Smooth muscle cell (in vitro differentiated cells): Measurements from ENCODE around the gene OXCT1. TPM values are rescaled to one million over a fixed set of nuclear protein-coding genes. Genes with fewer than 3 reads are reported as not detected.

Experiments
- DNase-seq: peaks from one replicate; lab custom pipeline; 2025; ENCODE audit not compliant: unreplicated experiment; lab: John Stamatoyannopoulos, UW
- H2AFZ ChIP-seq: fragments of 200-600 bp; sonication (generic); 2 replicates; pipeline ENCODE4 v1.6.0; 2016; ENCODE audit warnings: antibody characterized with exemption, low read depth, mild to moderate bottlenecking
- H3F3A ChIP-seq: fragments of 200-600 bp; sonication (generic); 2 replicates; pipeline ENCODE4 v1.6.0; 2017; ENCODE audit warnings: antibody characterized with exemption, low read depth
- H3K27ac ChIP-seq: fragments of 200-600 bp; sonication (generic); 2 replicates; pipeline ENCODE4 v1.5.1; 2016; ENCODE audit warnings: low read depth, mild to moderate bottlenecking
- H3K27me3 ChIP-seq: fragments of 200-600 bp; sonication (generic); 2 replicates; pipeline ENCODE4 v1.6.1; 2016; ENCODE audit warnings: low read depth, mild to moderate bottlenecking
- H3K36me3 ChIP-seq: fragments of 200-600 bp; sonication (generic); 2 replicates; pipeline ENCODE4 v1.5.1; 2016; ENCODE audit warnings: low read depth
- H3K4me1 ChIP-seq: fragments of 200-600 bp; sonication (generic); 2 replicates; pipeline ENCODE4 v1.5.1; 2016; ENCODE audit warnings: low read depth
- H3K4me2 ChIP-seq: fragments of 200-600 bp; sonication (generic); 2 replicates; pipeline ENCODE4 v1.6.0; 2016; ENCODE audit warnings: mild to moderate bottlenecking
- H3K4me3 ChIP-seq: fragments of 200-600 bp; sonication (generic); 2 replicates; pipeline ENCODE4 v1.5.1; 2016; ENCODE audit warnings: mild to moderate bottlenecking
- H3K79me2 ChIP-seq: fragments of 200-600 bp; sonication (generic); 2 replicates; pipeline ENCODE4 v1.6.0; 2016; ENCODE audit warnings: low read depth, mild to moderate bottlenecking
- H3K9ac ChIP-seq: fragments of 200-600 bp; sonication (generic); 2 replicates; pipeline ENCODE4 v1.6.0; 2016; ENCODE audit warnings: low read depth
- H3K9me3 ChIP-seq: fragments of 200-600 bp; sonication (generic); replicated peaks from 2 replicates; pipeline ENCODE4 v1.5.1; 2016; ENCODE audit warnings: low read depth
- H4K20me1 ChIP-seq: fragments of 200-600 bp; sonication (generic); 2 replicates; pipeline ENCODE4 v1.6.0; 2016; ENCODE audit warnings: low read depth
- whole genome bisulfite sequencing: methylation state at CpG from one replicate; pipeline ENCODE4 v1.1.7; 2016; ENCODE audit warnings: low lambda C conversion rate; 5-methylcytosine and 5-hydroxymethylcytosine counted together
- polyA plus RNA-seq: library from polyadenylated mRNA; unstranded; fragments of >200 nt; fragmentation: Nextera tagmentation; extraction: Ambion mirVana; gene quantifications from 2 replicates; pipeline ENCODE4 v1.2.1, GENCODE V29; 2016
- total RNA-seq: library from RNA; depleted of rRNA; stranded (reverse); fragments of >200 nt; gene quantifications from 2 replicates; pipeline ENCODE4 v1.2.3, GENCODE V29; 2014
- TF ChIP-seq, protein P1 (sequence below): fragments of 200-600 bp; sonication (generic); IDR thresholded peaks from 2 replicates; pipeline ENCODE4 v1.5.1; 2017; ENCODE audit warnings: borderline replicate concordance, mild to moderate bottlenecking, antibody characterized with exemption; ENCODE audit not compliant: insufficient read depth, poor library complexity, severe bottlenecking

OXCT1 gene
- total and polyA plus RNA-seq, 2 experiments from 2014 or later = 10.0 to 16.7 TPM

GRCh38 chr5:41882765-41883164, 12.5 kb upstream of the OXCT1 start:
- TF ChIP-seq, protein P1, sequence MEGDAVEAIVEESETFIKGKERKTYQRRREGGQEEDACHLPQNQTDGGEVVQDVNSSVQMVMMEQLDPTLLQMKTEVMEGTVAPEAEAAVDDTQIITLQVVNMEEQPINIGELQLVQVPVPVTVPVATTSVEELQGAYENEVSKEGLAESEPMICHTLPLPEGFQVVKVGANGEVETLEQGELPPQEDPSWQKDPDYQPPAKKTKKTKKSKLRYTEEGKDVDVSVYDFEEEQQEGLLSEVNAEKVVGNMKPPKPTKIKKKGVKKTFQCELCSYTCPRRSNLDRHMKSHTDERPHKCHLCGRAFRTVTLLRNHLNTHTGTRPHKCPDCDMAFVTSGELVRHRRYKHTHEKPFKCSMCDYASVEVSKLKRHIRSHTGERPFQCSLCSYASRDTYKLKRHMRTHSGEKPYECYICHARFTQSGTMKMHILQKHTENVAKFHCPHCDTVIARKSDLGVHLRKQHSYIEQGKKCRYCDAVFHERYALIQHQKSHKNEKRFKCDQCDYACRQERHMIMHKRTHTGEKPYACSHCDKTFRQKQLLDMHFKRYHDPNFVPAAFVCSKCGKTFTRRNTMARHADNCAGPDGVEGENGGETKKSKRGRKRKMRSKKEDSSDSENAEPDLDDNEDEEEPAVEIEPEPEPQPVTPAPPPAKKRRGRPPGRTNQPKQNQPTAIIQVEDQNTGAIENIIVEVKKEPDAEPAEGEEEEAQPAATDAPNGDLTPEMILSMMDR = no peak
- peaks cover 3% of the 10 kb centered on the region for H3K9me3 ChIP-seq
- H3K4me1 ChIP-seq = no peaks in the 10 kb centered on the region
- no peak overlapping the region for H2AFZ ChIP-seq
- no peak overlapping the region for H3K9ac ChIP-seq
- H3K27ac ChIP-seq = no peak overlapping the region
- DNase-seq = no peak
- H3K36me3 ChIP-seq = no peaks in the 10 kb centered on the region
- no peaks in the 10 kb centered on the region for H3K79me2 ChIP-seq
- no peaks in the 10 kb centered on the region for H3F3A ChIP-seq
- H4K20me1 ChIP-seq = no peaks in the 10 kb centered on the region
- no peaks in the 10 kb centered on the region for H3K27me3 ChIP-seq
- H3K4me2 ChIP-seq = no peak overlapping the region
- no peak overlapping the region for H3K4me3 ChIP-seq
- 88% methylated on average over 5 of the region's 5 CpGs for WGBS

DNA sequence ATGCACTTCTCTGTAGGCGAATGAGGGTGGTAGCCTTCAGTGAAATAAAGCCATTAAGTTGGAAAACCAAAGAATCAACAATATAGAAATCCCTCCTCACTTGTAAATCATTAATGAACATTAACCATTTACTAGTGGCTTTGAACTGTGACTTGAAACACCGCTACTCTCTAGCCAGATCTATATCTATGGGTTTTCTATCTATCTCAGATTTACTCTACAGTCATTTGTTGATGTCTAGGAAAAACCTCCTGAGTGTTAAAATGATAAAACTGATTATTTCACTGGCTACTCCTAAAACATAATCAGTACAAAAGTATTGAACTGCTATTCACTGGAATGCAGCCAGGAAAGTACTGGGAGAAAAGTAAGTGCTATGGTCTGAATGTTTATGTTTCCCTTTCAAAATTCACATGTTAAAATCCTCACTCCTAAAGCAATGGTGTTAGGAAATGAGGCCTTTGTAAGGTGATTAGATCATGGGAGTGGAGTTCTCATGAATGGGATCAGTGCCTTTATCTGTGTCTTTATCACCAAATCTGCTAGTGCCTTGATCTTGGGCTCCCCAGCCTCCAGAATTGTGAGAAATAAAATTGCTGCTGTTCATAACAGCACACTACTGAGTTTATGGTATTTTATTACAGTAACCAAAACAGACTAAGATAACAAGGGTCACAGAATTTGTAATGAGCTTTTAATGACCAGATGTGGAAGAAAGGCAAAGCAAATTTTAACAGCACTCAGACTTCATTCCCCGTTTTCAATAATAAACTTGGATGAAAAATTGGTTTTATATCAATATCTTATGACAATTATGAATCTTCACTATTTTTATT, 8.6 kb upstream of the OXCT1 start:
- no peaks in the 10 kb centered on the region for H3K27me3 ChIP-seq
- no peak overlapping the region for H3K9ac ChIP-seq
- no peak for DNase-seq
- no peaks in the 10 kb centered on the region for H3K36me3 ChIP-seq
- H3K4me1 ChIP-seq = no peaks in the 10 kb centered on the region
- H3K79me2 ChIP-seq = no peaks in the 10 kb centered on the region
- H3F3A ChIP-seq = no peaks in the 10 kb centered on the region
- H3K9me3 ChIP-seq = no peaks in the 10 kb centered on the region
- 81% methylated on average over 3 of the region's 3 CpGs for WGBS
- no peak overlapping the region for H3K27ac ChIP-seq
- H3K4me2 ChIP-seq = no peak overlapping the region
- TF ChIP-seq, protein P1 = no peak
- H2AFZ ChIP-seq = no peak overlapping the region
- no peak overlapping the region for H3K4me3 ChIP-seq
- no peaks in the 10 kb centered on the region for H4K20me1 ChIP-seq

DNA sequence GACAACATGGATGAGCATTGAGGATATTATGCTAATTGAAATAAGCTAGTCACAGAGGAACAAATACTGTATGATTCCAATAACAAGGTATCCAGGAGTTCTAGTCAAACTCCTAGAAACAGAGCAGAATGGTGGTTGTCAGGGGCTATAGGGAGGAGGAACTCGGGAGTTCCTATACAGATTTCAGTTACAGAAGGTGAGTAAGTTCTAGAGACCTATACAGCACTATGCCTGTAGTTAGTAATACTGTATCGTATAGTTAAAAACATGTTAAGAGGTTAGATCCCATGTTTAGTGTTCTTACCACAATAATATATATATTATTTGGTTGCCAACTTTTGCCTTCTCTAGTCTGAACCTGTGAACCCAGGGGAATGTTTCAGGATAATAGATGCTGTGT, 7.9 kb upstream of the OXCT1 start:
- no peak for DNase-seq
- WGBS = 85% methylated on average over 2 of the region's 2 CpGs
- Histone ChIP-seq H3K27ac (no peak overlapping the region), H3K27me3 (no peaks in the 10 kb centered on the region), H2AFZ (no peak overlapping the region), H3K36me3 (no peaks in the 10 kb centered on the region), H3K9me3 (no peaks in the 10 kb centered on the region), H3K9ac (no peak overlapping the region), H3K4me1 (no peaks in the 10 kb centered on the region), H3K4me2 (no peak overlapping the region), H3K4me3 (no peak overlapping the region), H4K20me1 (no peaks in the 10 kb centered on the region), H3F3A (no peaks in the 10 kb centered on the region), H3K79me2 (no peaks in the 10 kb centered on the region)
- TF ChIP-seq, protein P1 = no peak

DNA sequence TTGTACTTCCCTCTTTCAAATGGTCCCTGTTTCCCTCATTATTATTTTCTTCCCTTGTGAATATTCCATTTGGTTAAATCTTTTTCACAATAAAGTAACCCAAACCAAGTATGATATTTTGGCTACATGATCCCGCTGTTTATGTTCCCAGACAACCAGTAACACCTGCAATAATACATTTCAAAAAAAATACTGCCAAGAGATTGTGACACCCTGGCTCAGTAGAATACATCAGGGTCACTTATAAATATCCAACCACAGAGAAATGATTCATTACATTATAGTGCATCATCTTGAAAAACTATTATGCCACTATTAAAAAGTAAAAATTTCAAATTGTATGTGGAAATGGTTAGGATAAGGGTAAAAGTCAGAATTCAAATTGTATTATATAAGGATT, 7.2 kb upstream of the OXCT1 start:
- Histone ChIP-seq H3K4me1 (no peaks in the 10 kb centered on the region), H3K9ac (no peak overlapping the region), H3K79me2 (no peaks in the 10 kb centered on the region), H3K36me3 (no peaks in the 10 kb centered on the region), H2AFZ (no peak overlapping the region), H3K4me3 (no peak overlapping the region), H3K4me2 (no peak overlapping the region), H4K20me1 (no peaks in the 10 kb centered on the region), H3K27ac (no peak overlapping the region), H3K27me3 (no peaks in the 10 kb centered on the region), H3F3A (no peaks in the 10 kb centered on the region), H3K9me3 (no peaks in the 10 kb centered on the region)
- TF ChIP-seq, protein P1 = no peak
- DNase-seq = no peak
- 96% methylated on average over 1 of the region's 1 CpG for WGBS
